Esophagus (tissue), 2 donors: ENCODE results near the gene HSPA5. TPM values are rescaled to one million over a fixed set of nuclear protein-coding genes. Genes with fewer than 3 reads are reported as not detected.
"Not testable (repeated sequence)": the region's sequence is repeated elsewhere in the genome, so short reads cannot be mapped to it uniquely, and the experiment has no call there.

Source experiments
- H3K27ac ChIP-seq, 2 donors: one replicate each; pipeline ENCODE4 v1.5.1; 2013; ENCODE audit warnings: low read depth in 2 of 2, mild to moderate bottlenecking in 2 of 2, inconsistent platforms in 1 of 2, low read length in 1 of 2, moderate library complexity in 1 of 2
- H3K27me3 ChIP-seq, 2 donors: one replicate each; pipeline ENCODE4 v1.6.1; 2013; ENCODE audit warnings: low read length in 2 of 2, control low read depth in 1 of 2, mild to moderate bottlenecking in 1 of 2; ENCODE audit not compliant: insufficient read depth in 2 of 2, control insufficient read depth in 1 of 2
- H3K36me3 ChIP-seq, 2 donors: one replicate each; pipeline ENCODE4 v1.6.1; 2013; ENCODE audit warnings: low read length in 1 of 2; ENCODE audit not compliant: control insufficient read depth in 2 of 2, insufficient read depth in 2 of 2
- H3K4me1 ChIP-seq, 2 donors: one replicate each; pipeline ENCODE4 v1.6.1; 2013; ENCODE audit warnings: low read length in 1 of 2; ENCODE audit not compliant: control insufficient read depth in 2 of 2, insufficient read depth in 2 of 2
- H3K4me3 ChIP-seq, 2 donors: one replicate each; pipeline ENCODE4 v1.5.1; 2013; ENCODE audit warnings: low read length in 2 of 2, mild to moderate bottlenecking in 2 of 2, low read depth in 1 of 2, moderate library complexity in 1 of 2
- H3K9me3 ChIP-seq, 2 donors: one replicate each; pipeline ENCODE4 v1.6.1; 2013; ENCODE audit warnings: mild to moderate bottlenecking in 2 of 2, low read depth in 1 of 2, low read length in 1 of 2, moderate library complexity in 1 of 2; ENCODE audit not compliant: control insufficient read depth in 2 of 2, insufficient read depth in 1 of 2
- WGBS, 2 donors: extraction: QIAGEN DNeasy Blood & Tissue Kit; methylation state at CpG; one replicate each; pipeline ENCODE4 v1.1.7; 2013; 5-methylcytosine and 5-hydroxymethylcytosine counted together
- polyA plus RNA-seq, 2 donors: library from polyadenylated mRNA; stranded (reverse); fragments of 200-250 nt; gene quantifications; one replicate each; pipeline ENCODE4 v1.2.3, GENCODE V29; 2013
- donor health status: healthy with polysubstance abuse.
- donor health status: Bipolar disorder and iron deficiency.

The HSPA5 gene
- polyA plus RNA-seq, 2 donors, result 63.8 to 138 TPM

DNA sequence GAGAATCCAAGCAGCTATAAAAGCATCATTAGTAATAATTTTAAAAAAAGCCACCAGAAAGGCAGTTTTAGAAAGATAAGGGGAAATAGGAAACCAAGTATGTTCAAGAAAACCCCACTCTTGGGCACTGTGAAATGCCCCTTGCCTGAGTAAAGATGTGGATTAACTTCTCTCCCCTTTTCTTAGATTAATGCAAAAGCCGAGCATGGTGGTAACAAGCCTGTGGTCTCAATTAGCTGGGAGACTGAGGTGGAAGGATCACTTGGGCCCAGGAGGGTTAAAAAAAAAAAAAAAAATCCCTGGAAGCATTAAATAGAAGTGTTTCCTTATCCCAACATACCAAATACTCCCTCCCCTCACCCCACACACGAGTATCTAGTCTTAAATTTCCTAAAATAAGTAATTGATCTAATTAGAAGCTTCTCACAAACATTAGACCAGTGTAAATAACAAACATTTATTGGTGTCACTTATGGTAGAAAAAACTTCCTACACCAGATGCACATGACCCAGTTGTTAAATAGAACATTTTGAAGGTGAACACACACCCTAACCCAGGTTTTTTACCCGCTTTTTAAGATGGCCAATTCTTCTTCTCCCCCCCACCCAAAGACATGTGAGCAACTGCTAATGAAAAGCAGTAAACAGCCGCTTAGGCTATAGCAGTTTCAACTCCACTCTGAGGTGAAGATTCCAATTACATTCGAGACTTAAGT is 5.2 kb downstream of the HSPA5 start:
- peaks cover 4 to 6% of the 10 kb centered on the region in 2 donors for H3K36me3 ChIP-seq
- H3K4me1 ChIP-seq, result peaks cover 0 to 2% of the 10 kb centered on the region in 2 donors
- no peaks in the 10 kb centered on the region for H3K27me3 ChIP-seq
- H3K4me3 ChIP-seq, result peak overlapping the region in 1 of 2 donors; percentile 18
- 52 to 55% methylated on average over 5 of the region's 5 CpGs for WGBS, 2 donors
- H3K27ac ChIP-seq, result no peak overlapping the region
- H3K9me3 ChIP-seq, result no peaks in the 10 kb centered on the region

DNA sequence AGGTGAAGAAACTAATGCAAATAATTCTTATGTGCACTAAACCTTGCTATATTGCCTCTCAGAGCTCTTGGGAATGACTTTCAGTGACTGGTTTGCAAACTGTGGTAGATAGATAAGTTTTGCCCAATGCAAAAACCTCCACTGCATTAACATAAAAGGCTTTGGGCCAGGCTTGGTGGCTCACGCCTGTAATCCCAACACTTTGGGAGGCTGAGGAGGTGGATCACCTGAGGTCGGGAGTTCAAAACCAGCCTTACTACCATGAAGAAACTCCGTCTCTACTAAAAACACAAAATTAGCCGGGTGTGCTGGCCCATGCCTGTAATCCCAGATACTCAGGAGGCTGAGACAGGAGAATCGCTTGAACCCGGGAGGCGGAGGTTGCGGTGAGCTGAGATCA is 7.0 kb downstream of the HSPA5 start:
- not testable (repeated sequence) for H3K4me3 ChIP-seq, H3K27ac ChIP-seq, H3K9me3 ChIP-seq, H3K4me1 ChIP-seq, H3K36me3 ChIP-seq, H3K27me3 ChIP-seq
- 90 to 94% methylated on average over 8 of the region's 8 CpGs for WGBS, 2 donors

DNA sequence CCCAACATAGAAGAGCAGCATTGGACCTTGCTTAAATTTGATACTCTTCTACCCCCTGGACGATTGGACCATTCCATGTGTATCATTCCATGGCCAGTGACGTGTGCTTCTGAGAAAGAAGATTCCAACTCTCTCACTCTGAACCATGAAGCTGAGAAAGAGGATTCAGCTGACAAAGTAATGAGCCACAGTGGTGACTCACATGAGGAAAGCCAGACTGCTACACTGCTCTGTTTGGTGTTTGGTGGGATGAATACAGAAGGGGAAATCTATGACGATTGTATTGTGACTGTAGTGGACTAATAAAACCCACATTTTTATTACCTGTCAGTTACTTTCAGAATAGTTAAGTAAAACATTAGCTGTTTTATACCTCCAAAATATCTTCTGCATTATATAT is 7.5 kb downstream of the HSPA5 start:
- no peaks in the 10 kb centered on the region for H3K4me1 ChIP-seq
- H3K27me3 ChIP-seq, result no peaks in the 10 kb centered on the region
- H3K4me3 ChIP-seq, result no peak overlapping the region
- 52 to 56% methylated on average over 3 of the region's 3 CpGs for WGBS, 2 donors
- H3K27ac ChIP-seq, result no peak overlapping the region
- no peaks in the 10 kb centered on the region for H3K9me3 ChIP-seq
- H3K36me3 ChIP-seq, result peaks cover 4% of the 10 kb centered on the region in 2 donors

DNA sequence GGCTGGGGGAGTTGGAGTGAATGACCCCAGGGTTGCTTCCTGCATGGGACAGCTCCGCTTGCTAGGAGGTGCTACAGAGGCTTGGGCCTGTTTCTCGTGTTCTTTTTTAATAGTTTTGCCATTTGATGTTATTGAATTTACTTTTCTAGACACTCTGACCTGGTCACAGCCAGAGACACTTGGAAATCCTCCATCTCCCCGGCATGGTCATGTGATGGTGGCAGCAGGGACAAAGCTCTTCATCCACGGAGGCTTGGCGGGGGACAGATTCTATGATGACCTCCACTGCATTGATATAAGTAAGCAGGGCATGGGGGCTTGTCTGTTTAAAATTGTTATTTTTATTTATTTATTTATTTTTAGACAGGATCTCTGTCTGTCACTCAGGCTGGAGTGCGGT is 13.4 kb downstream of the HSPA5 start:
- 94 to 97% methylated on average over 6 of the region's 6 CpGs for WGBS, 2 donors
- Histone ChIP-seq H3K36me3 (peaks cover 0 to 2% of the 10 kb centered on the region in 2 donors), H3K27ac (no peak overlapping the region), H3K4me3 (no peak overlapping the region), H3K9me3 (no peaks in the 10 kb centered on the region), H3K4me1 (no peaks in the 10 kb centered on the region), H3K27me3 (no peaks in the 10 kb centered on the region)

DNA sequence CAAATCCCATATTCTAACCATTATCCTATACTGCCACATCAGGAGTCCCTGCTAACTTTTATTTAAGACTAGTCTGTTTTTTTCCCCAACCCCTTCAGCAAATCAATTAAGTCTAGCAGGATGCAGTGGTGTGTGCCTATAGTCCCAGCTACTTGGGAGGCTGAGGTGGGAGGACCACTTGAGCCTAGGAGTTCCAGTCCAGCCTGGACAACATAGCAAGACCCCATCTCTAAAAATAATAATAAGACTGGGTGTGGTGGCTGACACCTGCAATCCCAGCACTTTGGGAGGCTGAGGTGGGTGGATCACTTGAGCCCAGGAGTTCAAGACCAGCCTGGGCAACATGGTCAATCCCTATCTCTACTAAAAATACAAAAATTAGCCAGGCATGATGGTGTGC is 16.3 kb downstream of the HSPA5 start:
- H3K9me3 ChIP-seq, H3K4me3 ChIP-seq, H3K4me1 ChIP-seq, H3K27ac ChIP-seq, H3K36me3 ChIP-seq, H3K27me3 ChIP-seq: not testable (repeated sequence)

DNA sequence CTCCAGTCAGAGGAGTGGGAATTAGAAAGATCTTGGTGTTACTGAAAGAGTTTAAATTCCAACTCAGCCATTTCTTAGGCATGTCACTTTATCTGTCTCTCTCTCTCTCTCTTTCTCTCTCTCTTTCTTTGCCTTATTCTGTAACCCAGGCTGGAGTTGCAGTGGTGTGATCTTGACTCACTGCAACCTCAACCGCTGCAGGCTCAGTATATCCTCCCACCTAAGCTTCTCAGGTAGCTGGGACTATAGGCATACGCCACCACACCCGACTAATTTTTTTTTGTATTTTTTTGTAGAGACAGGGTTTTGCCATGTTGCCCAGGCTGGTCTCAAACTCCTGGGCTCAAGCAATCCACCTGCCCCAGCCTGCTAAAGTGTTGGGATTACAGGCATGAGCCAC is 22.5 kb downstream of the HSPA5 start:
- WGBS, 2 donors, result 88 to 90% methylated on average over 3 of the region's 3 CpGs
- H3K9me3 ChIP-seq, result no peaks in the 10 kb centered on the region
- H3K36me3 ChIP-seq, result peaks cover 0 to 2% of the 10 kb centered on the region in 2 donors
- H3K4me1 ChIP-seq, result no peaks in the 10 kb centered on the region
- no peak overlapping the region for H3K4me3 ChIP-seq
- H3K27me3 ChIP-seq, result no peaks in the 10 kb centered on the region
- H3K27ac ChIP-seq, result no peak overlapping the region

DNA sequence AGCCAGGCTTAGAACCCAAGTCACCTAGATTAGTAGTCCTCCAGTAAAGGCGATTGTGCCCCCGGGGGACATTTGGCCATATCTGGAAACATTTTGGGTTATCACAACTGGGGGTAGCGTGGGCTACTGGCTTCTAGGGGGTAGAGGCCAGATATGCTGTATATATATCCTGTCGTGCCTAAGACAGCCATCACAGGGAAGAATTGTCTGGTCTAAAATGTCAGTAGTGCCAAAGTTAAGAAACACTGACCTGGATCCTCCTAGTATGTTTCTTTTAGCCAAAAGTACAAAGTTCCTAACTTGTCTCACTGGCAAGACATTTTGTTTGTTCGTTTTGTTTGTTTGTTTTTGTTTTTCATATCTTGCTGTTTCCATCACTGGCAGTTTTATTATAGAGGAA is 27.0 kb downstream of the HSPA5 start:
- H3K27me3 ChIP-seq, result no peaks in the 10 kb centered on the region
- H3K4me3 ChIP-seq, result no peak overlapping the region
- H3K4me1 ChIP-seq, result no peaks in the 10 kb centered on the region
- no peak overlapping the region for H3K27ac ChIP-seq
- H3K9me3 ChIP-seq, result no peaks in the 10 kb centered on the region
- 88 to 90% methylated on average over 5 of the region's 5 CpGs for whole genome bisulfite sequencing, 2 donors
- peaks cover 0 to 4% of the 10 kb centered on the region in 2 donors for H3K36me3 ChIP-seq

DNA sequence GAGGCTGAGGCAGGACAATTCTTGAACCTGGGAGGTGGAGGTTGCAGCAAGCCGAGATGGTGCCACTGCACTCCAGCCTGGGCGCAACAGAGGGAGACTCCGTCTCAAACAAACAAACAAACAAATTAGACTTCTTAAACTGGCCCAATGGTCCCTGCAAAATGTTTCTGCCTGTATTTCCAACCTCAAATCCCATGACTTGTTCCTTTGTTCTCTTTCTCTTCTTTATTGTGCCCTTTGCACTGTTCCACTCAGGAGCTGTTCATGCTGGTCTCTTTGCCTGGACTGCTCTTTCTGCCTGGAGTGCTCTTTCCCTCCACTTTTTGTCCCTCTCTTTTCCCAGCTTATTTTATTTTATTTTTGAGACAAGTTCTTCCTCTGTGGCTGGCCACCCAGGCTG is 36.7 kb downstream of the HSPA5 start:
- H3K27me3 ChIP-seq, result no peaks in the 10 kb centered on the region
- H3K27ac ChIP-seq, result no peak overlapping the region
- no peaks in the 10 kb centered on the region for H3K9me3 ChIP-seq
- H3K36me3 ChIP-seq, result peaks cover under 1 to 3% of the 10 kb centered on the region in 2 donors
- WGBS, 2 donors, result 92 to 97% methylated on average over 3 of the region's 3 CpGs
- no peak overlapping the region for H3K4me3 ChIP-seq
- no peaks in the 10 kb centered on the region for H3K4me1 ChIP-seq

DNA sequence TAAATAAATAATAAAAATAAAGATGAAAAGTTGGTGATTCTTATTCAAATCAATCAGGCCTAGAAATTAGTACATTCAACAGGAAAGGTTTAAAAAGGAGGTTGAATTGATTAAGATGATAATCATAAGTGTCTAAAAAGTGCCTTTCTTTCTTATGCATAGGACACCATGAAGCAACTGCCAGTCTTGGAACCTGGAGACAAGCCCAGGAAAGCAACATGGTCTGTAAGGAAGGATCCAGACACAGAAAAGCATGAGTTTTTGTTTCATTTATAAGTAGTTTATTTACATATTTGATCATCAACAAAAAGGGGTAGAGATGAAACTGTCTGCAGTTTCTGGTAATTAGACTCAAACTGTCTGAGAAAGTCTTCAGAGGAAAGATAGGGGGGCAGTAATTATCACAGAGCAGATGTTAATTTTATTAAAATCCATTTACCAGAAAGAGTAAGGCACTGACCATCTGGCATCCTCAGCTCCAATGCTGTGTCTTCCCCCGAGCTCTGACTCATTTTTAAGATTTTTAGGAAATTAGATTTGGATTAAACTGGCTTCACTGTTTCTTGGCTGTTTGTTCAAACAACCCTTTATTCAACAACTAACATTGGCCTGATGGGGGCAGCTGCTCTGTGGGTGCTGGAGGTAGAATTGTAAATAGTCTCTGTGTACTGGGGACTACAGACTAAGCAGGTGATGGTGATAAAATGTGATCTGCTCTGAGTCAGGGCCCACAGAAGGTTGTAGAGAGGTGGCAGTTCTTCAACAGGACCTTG is 38.1 kb downstream of the HSPA5 start:
- peaks cover 0 to 3% of the 10 kb centered on the region in 2 donors for H3K36me3 ChIP-seq
- no peaks in the 10 kb centered on the region for H3K4me1 ChIP-seq
- H3K4me3 ChIP-seq, result no peak overlapping the region
- H3K27me3 ChIP-seq, result no peaks in the 10 kb centered on the region
- H3K9me3 ChIP-seq, result no peaks in the 10 kb centered on the region
- H3K27ac ChIP-seq, result no peak overlapping the region
- WGBS, 2 donors, result 84% methylated on average over 1 of the region's 1 CpG
